Measurements from ENCODE around the gene KRTAP10-12.

The KRTAP10-12 gene

GRCh38 chr21:44706026-44706705 is 9.2 kb downstream of the KRTAP10-12 start:
- TF ChIP-seq CTCF (conservative IDR thresholded peaks at IDR 0.05; ENCODE audit: low read depth, low read length): no peak
- H3K4me3 ChIP-seq (ENCODE audit: low read length): no peak overlapping the region
- DNase-seq (ENCODE audit: low read depth): no peak

GRCh38 chr21:44706706-44707581 is 10.0 kb downstream of the KRTAP10-12 start:
- no peak overlapping the region for H3K4me3 ChIP-seq (ENCODE audit: low read length)
- TF ChIP-seq CTCF (conservative IDR thresholded peaks at IDR 0.05; ENCODE audit: low read depth, low read length): no peak
- no peak for DNase-seq (ENCODE audit: low read depth)

- no peak for DNase-seq (ENCODE audit: low read depth)
- no peak for TF ChIP-seq CTCF (conservative IDR thresholded peaks at IDR 0.05; ENCODE audit: low read depth, low read length)
- H3K4me3 ChIP-seq (ENCODE audit: low read length): no peak overlapping the region
Observed at GRCh38 chr21:44708213-44708865, 11.4 kb downstream of the KRTAP10-12 start.

- H3K4me3 ChIP-seq (ENCODE audit: low read length): no peak overlapping the region
- no peak for TF ChIP-seq CTCF (conservative IDR thresholded peaks at IDR 0.05; ENCODE audit: low read depth, low read length)
- DNase-seq (ENCODE audit: low read depth): no peak
Observed at GRCh38 chr21:44708866-44709425, 12.0 kb downstream of the KRTAP10-12 start.

GRCh38 chr21:44709426-44710293 is 12.7 kb downstream of the KRTAP10-12 start:
- no peak overlapping the region for H3K4me3 ChIP-seq (ENCODE audit: low read length)
- no peak for DNase-seq (ENCODE audit: low read depth)

More at GRCh38 chr21:44709426-44710293, 12.7 kb downstream of the KRTAP10-12 start:
- TF ChIP-seq CTCF (conservative IDR thresholded peaks at IDR 0.05; ENCODE audit: low read depth, low read length): no peak
